K562 treated with DMSO at 1 percent for 48 hours (cell line): ENCODE results near the gene CDK1. TPM values are rescaled to one million over a fixed set of nuclear protein-coding genes. Genes with fewer than 3 reads are reported as not detected.

Experiments
- total RNA-seq: library from RNA; unstranded; fragments of 300-600 nt; gene quantifications from 2 replicates; pipeline ENCODE4 v1.2.3, GENCODE V29; 2022; ENCODE audit warnings: low replicate concordance; ENCODE audit errors: extremely low read depth

CDK1 gene
- not detected in 2 replicates for total RNA-seq

GRCh38 chr10:60778214-60778970 lies at the start of gene CDK1:
Gene CDK1, plus strand, starts transcription at chr10:60778478. Its CDS starts 1,688 bp downstream, at chr10:60780166.

Other genes starting within 250 kb of the CDK1 start
- gene RHOBTB1, start 165.7 kb downstream of the CDK1 start, total RNA-seq = not detected in 2 replicates